Activated T-cell treated with anti-CD3 and anti-CD28 coated beads for 48 hours (primary cell): ENCODE measurements around the gene AKT1S1.

Experiments used
- DNase-seq: peaks from one replicate; pipeline ENCODE4 v3.0.0-alpha.2; 2020; ENCODE audit warnings: low read depth

Gene AKT1S1

GRCh38 chr19:49853852-49854377 lies 23.2 kb downstream of the AKT1S1 start:
- no peak for DNase-seq

- DNase-seq: no peak
Observed at GRCh38 chr19:49852631-49853126, 24.5 kb downstream of the AKT1S1 start.

GRCh38 chr19:49851456-49852259 lies 25.5 kb downstream of the AKT1S1 start:
- no peak for DNase-seq

GRCh38 chr19:49850487-49851342 lies 26.4 kb downstream of the AKT1S1 start, which contains the start of gene PTOV1:
TSS of gene PTOV1 (plus strand) at chr19:49851159.
- DNase-seq: peak; percentile 90

- no peak for DNase-seq
Observed at GRCh38 chr19:49850221-49850486, 27.0 kb downstream of the AKT1S1 start.

GRCh38 chr19:49849433-49850220 lies 27.5 kb downstream of the AKT1S1 start:
- DNase-seq: no peak

GRCh38 chr19:49848938-49849337 lies 28.2 kb downstream of the AKT1S1 start:
- no peak for DNase-seq

GRCh38 chr19:49847731-49848696 lies 29.1 kb downstream of the AKT1S1 start:
- DNase-seq: no peak

- no peak for DNase-seq
Observed at GRCh38 chr19:49846408-49846807, 30.7 kb downstream of the AKT1S1 start.

GRCh38 chr19:49845414-49845813 lies 31.7 kb downstream of the AKT1S1 start:
- no peak for DNase-seq

- DNase-seq: no peak
Observed at GRCh38 chr19:49844138-49845095, 32.7 kb downstream of the AKT1S1 start.

- no peak for DNase-seq
Observed at GRCh38 chr19:49843265-49843664, 33.9 kb downstream of the AKT1S1 start.

GRCh38 chr19:49840736-49841249 lies 36.4 kb downstream of the AKT1S1 start:
- DNase-seq: no peak

- DNase-seq: no peak
Observed at GRCh38 chr19:49840321-49840720, 36.8 kb downstream of the AKT1S1 start.

- DNase-seq: no peak
Observed at GRCh38 chr19:49839713-49840112, 37.4 kb downstream of the AKT1S1 start.

GRCh38 chr19:49838885-49839588 lies 38.1 kb downstream of the AKT1S1 start:
- DNase-seq: no peak

- DNase-seq: no peak
Observed at GRCh38 chr19:49837425-49837824, 39.7 kb downstream of the AKT1S1 start.

- no peak for DNase-seq
Observed at GRCh38 chr19:49837009-49837310, 40.2 kb downstream of the AKT1S1 start.
